Upper lobe of right lung (tissue), 1 donor: ENCODE measurements around the gene MIPOL1. TPM values are rescaled to one million over a fixed set of nuclear protein-coding genes. Genes with fewer than 3 reads are reported as not detected.
A peak's percentile ranks its signal among the peaks of the same experiment; 100 is the strongest.

Experiments used
- ATAC-seq: fragments of 200-7000 bp; cut with Tn5 transposase; one replicate; pipeline ENCODE4 v1.9.1; 2020; ENCODE audit warnings: mild to moderate bottlenecking, moderate library complexity
- DNase-seq: peaks from one replicate; pipeline ENCODE4 v3.0.0-alpha.2; 2020
- H3K27ac ChIP-seq: fragments of 200-600 bp; one replicate; pipeline ENCODE4 v1.8.0; 2022
- H3K27me3 ChIP-seq: fragments of 200-600 bp; one replicate; pipeline ENCODE4 v1.8.0; 2022; ENCODE audit warnings: mild to moderate bottlenecking
- H3K36me3 ChIP-seq: fragments of 200-600 bp; one replicate; pipeline ENCODE4 v1.8.0; 2022
- H3K4me1 ChIP-seq: fragments of 200-600 bp; one replicate; pipeline ENCODE4 v1.8.0; 2022
- H3K4me3 ChIP-seq: fragments of 200-600 bp; one replicate; pipeline ENCODE4 v1.8.0; 2022; ENCODE audit warnings: mild to moderate bottlenecking
- H3K9me3 ChIP-seq: fragments of 200-600 bp; one replicate; pipeline ENCODE4 v1.8.0; 2022
- CTCF ChIP-seq: fragments of 200-600 bp; IDR thresholded peaks from one replicate; pipeline ENCODE4 v1.8.0; 2022; ENCODE audit warnings: antibody characterized with exemption
- intact Hi-C: fragments of 100-400 bp; cut with DNase I; formaldehyde crosslinking; loops from one replicate; pipeline ENCODE4 v1.11.0; 2022
- total RNA-seq: library from RNA; stranded (reverse); fragmentation: NEBNext Ultra II Directional; extraction: Animal tissue kit (Norgen Biotek cat#: 25700); gene quantifications from one replicate; pipeline ENCODE4 v1.2.1, GENCODE V29; 2021
- donor health status: DM: no; HTN: yes; CAD: no; lungs with severe emphysema.

MIPOL1 gene
- total RNA-seq, 1 donor from 2014 or later: 10.0 TPM

- Histone ChIP-seq H3K36me3 (no peaks in the 10 kb centered on the region), H3K27me3 (peaks cover 88% of the 10 kb centered on the region), H3K27ac (peak overlapping the region; percentile 86), H3K4me1 (peaks cover 16% of the 10 kb centered on the region), H3K4me3 (peak overlapping the region; percentile 46), H3K9me3 (no peaks in the 10 kb centered on the region)
- TF ChIP-seq CTCF: no peak
- DNase-seq: no peak
- intact Hi-C loops: no loop called here
- no peak for ATAC-seq
These were observed 401.2 kb downstream of the MIPOL1 start for GRCh38 chr14:37598747-37599506.

- no peak for ATAC-seq
- Histone ChIP-seq H3K9me3 (no peaks in the 10 kb centered on the region), H3K27ac (peak overlapping the region; percentile 86), H3K4me3 (peak overlapping the region; percentile 46), H3K27me3 (peaks cover 82% of the 10 kb centered on the region), H3K4me1 (peaks cover 12% of the 10 kb centered on the region), H3K36me3 (no peaks in the 10 kb centered on the region)
- peak; percentile 69 for DNase-seq
- intact Hi-C loops: no loop called here
- TF ChIP-seq CTCF: no peak
These were observed 402.0 kb downstream of the MIPOL1 start for GRCh38 chr14:37599507-37600368.

DNA sequence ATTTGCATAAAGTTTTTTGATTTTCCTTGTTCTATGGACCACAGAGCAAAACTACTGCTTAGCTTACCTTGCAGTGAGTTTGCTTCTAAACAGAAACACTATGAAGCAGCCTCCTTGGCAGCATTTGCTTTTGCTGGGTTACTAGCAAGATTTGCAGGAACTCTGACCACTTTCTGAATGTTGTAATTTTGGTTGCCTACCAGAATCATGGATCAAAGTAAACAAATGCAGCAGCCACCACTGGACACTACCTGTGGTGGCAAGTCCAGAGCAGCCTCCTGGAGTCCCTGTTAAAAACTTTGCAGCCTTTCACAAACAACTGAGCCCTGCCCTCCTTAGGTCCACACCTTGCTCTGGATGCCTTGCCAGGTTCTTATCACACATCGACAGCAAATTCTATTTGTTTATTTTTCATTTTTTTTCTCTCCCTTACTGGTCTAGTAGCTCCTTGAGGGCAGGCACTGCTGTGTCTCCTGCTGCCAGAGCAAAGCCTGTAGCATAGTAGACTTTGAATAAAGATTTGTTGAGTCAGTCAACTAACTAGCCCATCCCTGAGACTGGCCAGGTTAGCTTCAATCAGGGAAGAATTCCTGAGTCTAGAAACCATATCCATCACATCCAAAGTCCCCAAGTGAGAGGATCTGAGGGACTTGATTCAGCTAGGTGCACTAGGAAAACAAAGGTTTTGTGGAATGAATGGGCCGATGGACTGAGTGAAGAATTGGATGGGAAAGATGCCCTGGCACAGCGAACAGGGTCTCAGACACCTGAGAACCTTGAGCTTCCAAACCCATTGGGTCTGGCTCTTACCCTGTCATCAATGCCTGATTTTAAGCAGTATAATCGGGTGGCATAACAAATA lies 403.4 kb downstream of the MIPOL1 start:
- no peak overlapping the region for H3K4me3 ChIP-seq
- no peak for TF ChIP-seq CTCF
- ATAC-seq: no peak
- H3K4me1 ChIP-seq: peaks cover 6% of the 10 kb centered on the region
- H3K27me3 ChIP-seq: peaks cover 72% of the 10 kb centered on the region
- H3K27ac ChIP-seq: no peak overlapping the region
- no peaks in the 10 kb centered on the region for H3K9me3 ChIP-seq
- no peaks in the 10 kb centered on the region for H3K36me3 ChIP-seq
- no peak for DNase-seq
- intact Hi-C loops: no loop called here

DNA sequence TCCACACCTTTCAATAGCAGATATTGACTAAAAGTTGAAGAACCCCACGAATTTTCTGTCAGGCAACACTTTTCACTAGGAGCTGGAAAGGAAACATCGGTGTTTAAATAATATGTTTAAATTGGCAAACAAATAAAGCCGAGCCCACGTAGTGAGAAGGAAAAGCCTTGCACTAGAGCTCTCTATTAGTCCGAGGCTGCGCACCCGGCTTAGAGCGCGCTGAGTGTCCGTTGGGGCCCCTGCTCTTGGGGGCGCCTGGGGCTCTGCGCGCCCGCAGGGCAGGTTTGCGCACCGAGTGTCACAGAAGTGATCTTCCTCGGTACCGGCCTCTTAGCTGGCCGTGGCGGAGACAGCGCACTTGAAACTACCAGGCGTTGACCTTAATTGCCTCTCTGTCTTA lies 404.1 kb downstream of the MIPOL1 start:
- no peak overlapping the region for H3K4me3 ChIP-seq
- H3K27ac ChIP-seq: no peak overlapping the region
- intact Hi-C loops: no loop called here
- H3K27me3 ChIP-seq: peaks cover 69% of the 10 kb centered on the region
- H3K9me3 ChIP-seq: no peaks in the 10 kb centered on the region
- TF ChIP-seq CTCF: no peak
- ATAC-seq (no peak), DNase-seq (no peak)
- peaks cover 6% of the 10 kb centered on the region for H3K4me1 ChIP-seq
- H3K36me3 ChIP-seq: no peaks in the 10 kb centered on the region

Other genes with a start within 250 kb of the MIPOL1 start
- gene SLC25A21, start 25.3 kb upstream of the MIPOL1 start, total RNA-seq: 0.35 TPM